Kidney (tissue), 14 donors: ENCODE data around the gene CELF4. TPM values are rescaled to one million over a fixed set of nuclear protein-coding genes. Genes with fewer than 3 reads are reported as not detected.
A peak's percentile ranks its signal among the peaks of the same experiment; 100 is the strongest.

Experiments used
- DNase-seq, 5 donors: peaks; one replicate each; pipeline ENCODE4 v3.0.0-alpha.2; 2013 to 2020
- FAIRE-seq: peaks from 2 replicates; lab custom pipeline; 2012; peaks lifted over from hg19 to GRCh38; lab: Jason Lieb, UNC
- H3K27ac ChIP-seq, 2 donors: one replicate each; pipeline ENCODE4 v1.7.0; 2013; ENCODE audit warnings: low read depth in 2 of 2, low read length in 2 of 2, inconsistent platforms in 1 of 2
- H3K27me3 ChIP-seq: one replicate; pipeline ENCODE4 v1.7.1; 2013; ENCODE audit warnings: low read length, inconsistent platforms; ENCODE audit not compliant: control insufficient read depth, insufficient read depth
- H3K36me3 ChIP-seq, 3 donors: one replicate each; pipeline versions ENCODE4 v1.7.0 to v1.7.1; 2013; ENCODE audit warnings: low read length in 3 of 3, control low read depth in 1 of 3, inconsistent platforms in 1 of 3; ENCODE audit not compliant: insufficient read depth in 3 of 3, control insufficient read depth in 2 of 3
- H3K4me1 ChIP-seq, 3 donors: one replicate each; pipeline versions ENCODE4 v1.7.0 to v1.7.1; 2013; ENCODE audit warnings: low read length in 3 of 3, inconsistent platforms in 1 of 3, low read depth in 1 of 3; ENCODE audit not compliant: control insufficient read depth in 2 of 3, insufficient read depth in 2 of 3
- H3K4me3 ChIP-seq, 3 donors: one replicate each; pipeline versions ENCODE4 v1.7.0 to v1.8.1; 2013; ENCODE audit warnings: low read length in 3 of 3, control low read depth in 1 of 3, inconsistent platforms in 1 of 3
- H3K9ac ChIP-seq, 3 donors: one replicate each; pipeline versions ENCODE4 v1.7.0 to v1.7.1; 2013; ENCODE audit warnings: low read length in 3 of 3, control low read depth in 1 of 3, inconsistent platforms in 1 of 3
- H3K9me3 ChIP-seq, 3 donors: one replicate each; pipeline versions ENCODE4 v1.7.0 to v1.7.1; 2013; ENCODE audit warnings: low read length in 3 of 3, control low read depth in 1 of 3, inconsistent platforms in 1 of 3; ENCODE audit not compliant: control insufficient read depth in 2 of 3, insufficient read depth in 1 of 3
- CTCF ChIP-seq: IDR thresholded peaks from 3 replicates; pipeline ENCODE4 v1.5.1; 2012; ENCODE audit warnings: mild to moderate bottlenecking, moderate library complexity, borderline replicate concordance; ENCODE audit not compliant: insufficient read depth; ENCODE audit errors: extremely low read depth
- intact Hi-C: fragments of 100-400 bp; cut with DNase I; formaldehyde crosslinking; loops from one replicate; pipeline ENCODE4 v1.11.1; 2022
- polyA plus RNA-seq: library from polyadenylated mRNA; stranded (reverse); fragments of 350-450 nt; fragmentation: Illumina TruSeq; extraction: RNeasy Lipid Tissue Mini Kit (QIAGEN cat#74804); gene quantifications from one replicate; pipeline ENCODE4 v1.2.3, GENCODE V29; 2014; ENCODE audit warnings: low read depth, low replicate concordance; ENCODE audit not compliant: insufficient read depth
- total RNA-seq: library from RNA; stranded (reverse); fragmentation: NEBNext Ultra II Directional; extraction: Animal tissue kit (Norgen Biotek cat#: 25700); gene quantifications from one replicate; pipeline ENCODE4 v1.2.1, GENCODE V29; 2021
- donor health status: control.
- donor health status: control.
- donor health status: control.
- donor health status: control.
- donor health status: control.
- donor health status: DM: yes; HTN: yes; CAD: no.
- donor health status: Normal renal cell carcinoma (clear cell type).

CELF4 gene
- total and polyA plus RNA-seq, 2 donors from 2014 or later = 0.85 to 1.5 TPM

- no peak overlapping the region for H3K27ac ChIP-seq
- intact Hi-C loops = no loop called here
- no peak overlapping the region for H3K4me3 ChIP-seq
- DNase-seq (no peak), FAIRE-seq (no peak)
- no peaks in the 10 kb centered on the region for H3K4me1 ChIP-seq
- H3K9me3 ChIP-seq = no peaks in the 10 kb centered on the region
- no peaks in the 10 kb centered on the region for H3K36me3 ChIP-seq
- H3K9ac ChIP-seq = no peak overlapping the region
- H3K27me3 ChIP-seq = no peaks in the 10 kb centered on the region
- TF ChIP-seq CTCF = no peak
Measured at GRCh38 chr18:37258131-37258530, 307.5 kb downstream of the CELF4 start.

GRCh38 chr18:37254973-37255372 is 310.6 kb downstream of the CELF4 start:
- Histone ChIP-seq H3K27ac (no peak overlapping the region), H3K9me3 (no peaks in the 10 kb centered on the region), H3K9ac (no peak overlapping the region), H3K36me3 (no peaks in the 10 kb centered on the region), H3K27me3 (peaks cover 3% of the 10 kb centered on the region), H3K4me1 (no peaks in the 10 kb centered on the region), H3K4me3 (no peak overlapping the region)
- no peak for TF ChIP-seq CTCF
- FAIRE-seq (no peak), DNase-seq (no peak)
- intact Hi-C loops = no loop called here

- Histone ChIP-seq H3K4me1 (no peaks in the 10 kb centered on the region), H3K4me3 (peak overlapping the region in 1 of 3 donors; percentile 17), H3K9ac (no peak overlapping the region), H3K27me3 (peaks cover 3% of the 10 kb centered on the region), H3K27ac (no peak overlapping the region), H3K36me3 (no peaks in the 10 kb centered on the region), H3K9me3 (no peaks in the 10 kb centered on the region)
- intact Hi-C loops = no loop called here
- FAIRE-seq = no peak
- peak in 3 of 5 donors; percentile 25 to 73 (median 52) for DNase-seq
- TF ChIP-seq CTCF = no peak
Measured at GRCh38 chr18:37254236-37254754, 311.3 kb downstream of the CELF4 start.
